Measurements from ENCODE around the gene ZMIZ2. TPM values are rescaled to one million over a fixed set of nuclear protein-coding genes. Genes with fewer than 3 reads are reported as not detected.

Gene ZMIZ2
- total RNA-seq, 4 donors from 2014 or later = 12.4 to 36.0 (median 28.4) TPM

DNA sequence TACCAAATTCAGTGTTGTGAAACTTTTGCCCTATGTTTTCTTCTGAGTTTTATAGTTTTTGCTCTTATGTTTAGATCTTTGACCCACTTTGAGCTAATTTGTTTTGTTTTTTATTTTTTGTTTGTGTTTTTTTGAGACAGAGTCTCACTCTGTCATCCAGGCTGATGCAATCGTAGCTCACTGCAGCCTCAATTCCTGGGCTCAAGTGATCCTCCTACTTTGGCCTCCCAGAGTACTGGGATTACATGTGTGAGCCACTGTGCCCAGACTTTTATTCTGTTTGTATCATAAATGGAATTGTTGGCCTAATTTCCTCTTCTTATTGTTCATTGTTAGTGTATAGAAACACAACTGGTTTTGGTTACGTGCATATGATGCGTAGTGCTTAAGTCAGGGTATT lies 43.2 kb upstream of the ZMIZ2 start:
- DNase-seq (ENCODE audit: extremely low spot score) = no peak
- Histone ChIP-seq H3K9me3 (no peaks in the 10 kb centered on the region), H3K27me3 (no peaks in the 10 kb centered on the region), H3K4me1 (no peaks in the 10 kb centered on the region), H3K27ac (replicated peaks in 1 of 4) (no peak overlapping the region), H3K4me3 (no peak overlapping the region), H3K36me3 (peaks cover 45 to 82% (median 71%) of the 10 kb centered on the region in 4 donors)
- no peak for TF ChIP-seq POLR2A (IDR thresholded peaks at IDR 0.05; ENCODE audit: low read depth)
- TF ChIP-seq EP300 (IDR thresholded peaks at IDR 0.05) = no peak
- TF ChIP-seq, protein P1, sequence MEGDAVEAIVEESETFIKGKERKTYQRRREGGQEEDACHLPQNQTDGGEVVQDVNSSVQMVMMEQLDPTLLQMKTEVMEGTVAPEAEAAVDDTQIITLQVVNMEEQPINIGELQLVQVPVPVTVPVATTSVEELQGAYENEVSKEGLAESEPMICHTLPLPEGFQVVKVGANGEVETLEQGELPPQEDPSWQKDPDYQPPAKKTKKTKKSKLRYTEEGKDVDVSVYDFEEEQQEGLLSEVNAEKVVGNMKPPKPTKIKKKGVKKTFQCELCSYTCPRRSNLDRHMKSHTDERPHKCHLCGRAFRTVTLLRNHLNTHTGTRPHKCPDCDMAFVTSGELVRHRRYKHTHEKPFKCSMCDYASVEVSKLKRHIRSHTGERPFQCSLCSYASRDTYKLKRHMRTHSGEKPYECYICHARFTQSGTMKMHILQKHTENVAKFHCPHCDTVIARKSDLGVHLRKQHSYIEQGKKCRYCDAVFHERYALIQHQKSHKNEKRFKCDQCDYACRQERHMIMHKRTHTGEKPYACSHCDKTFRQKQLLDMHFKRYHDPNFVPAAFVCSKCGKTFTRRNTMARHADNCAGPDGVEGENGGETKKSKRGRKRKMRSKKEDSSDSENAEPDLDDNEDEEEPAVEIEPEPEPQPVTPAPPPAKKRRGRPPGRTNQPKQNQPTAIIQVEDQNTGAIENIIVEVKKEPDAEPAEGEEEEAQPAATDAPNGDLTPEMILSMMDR (IDR thresholded peaks at IDR 0.05) = no peak
- no peak for TF ChIP-seq POLR2AphosphoS5 (IDR thresholded peaks at IDR 0.05)
- WGBS = 92% methylated on average over 3 of the region's 3 CpGs
- intact Hi-C loops (cut with DNase I) = no loop called here

DNA sequence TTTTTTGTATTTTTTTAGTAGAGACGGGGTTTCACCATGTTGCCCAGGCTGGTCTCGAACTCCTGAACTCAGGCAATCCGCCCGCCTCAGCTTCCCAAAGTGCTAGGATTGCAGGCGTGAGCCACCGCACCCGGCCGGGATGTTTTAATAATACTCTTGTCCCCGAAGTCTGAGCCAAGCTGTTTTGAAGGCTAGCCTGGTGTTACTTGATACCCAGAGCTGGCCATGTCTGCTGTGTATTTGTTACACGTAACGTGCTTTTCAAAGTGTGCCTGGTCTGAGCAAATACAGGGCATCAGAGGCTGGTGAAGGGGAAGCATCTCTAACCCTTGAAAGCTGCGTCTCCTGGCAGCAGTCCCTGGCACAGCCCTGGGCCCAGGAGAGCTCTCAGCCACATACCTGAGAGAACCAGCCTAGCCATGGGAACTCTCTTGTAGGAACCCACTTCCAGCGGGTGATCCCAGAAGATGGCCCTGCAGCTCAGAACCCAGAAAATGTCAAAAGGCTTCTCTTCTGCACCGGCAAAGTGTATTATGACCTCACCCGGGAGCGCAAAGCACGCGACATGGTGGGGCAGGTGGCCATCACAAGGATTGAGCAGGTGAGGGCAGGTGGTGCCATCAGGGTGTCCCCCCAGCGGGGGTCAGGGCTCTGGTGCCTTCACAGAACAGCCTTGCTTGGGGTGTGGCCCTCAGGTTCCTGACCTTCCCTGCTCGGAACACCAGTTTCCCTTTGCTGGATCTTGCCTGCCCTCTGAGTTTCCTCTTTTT lies 41.7 kb upstream of the ZMIZ2 start:
- H3K9me3 ChIP-seq = no peaks in the 10 kb centered on the region
- DNase-seq (ENCODE audit: extremely low spot score) = no peak
- TF ChIP-seq, protein P1 (IDR thresholded peaks at IDR 0.05) = no peak
- no peak for TF ChIP-seq EP300 (IDR thresholded peaks at IDR 0.05)
- TF ChIP-seq POLR2A (IDR thresholded peaks at IDR 0.05; ENCODE audit: low read depth) = no peak
- TF ChIP-seq POLR2AphosphoS5 (IDR thresholded peaks at IDR 0.05) = no peak
- no peaks in the 10 kb centered on the region for H3K27me3 ChIP-seq
- intact Hi-C loops (cut with DNase I) = no loop called here
- peaks cover 0 to under 1% (median under 1%) of the 10 kb centered on the region in 4 donors for H3K4me1 ChIP-seq
- H3K27ac ChIP-seq (replicated peaks in 1 of 4) = no peak overlapping the region
- WGBS = 93% methylated on average over 18 of the region's 20 CpGs
- peaks cover 32 to 72% (median 56%) of the 10 kb centered on the region in 4 donors for H3K36me3 ChIP-seq
- H3K4me3 ChIP-seq = no peak overlapping the region

DNA sequence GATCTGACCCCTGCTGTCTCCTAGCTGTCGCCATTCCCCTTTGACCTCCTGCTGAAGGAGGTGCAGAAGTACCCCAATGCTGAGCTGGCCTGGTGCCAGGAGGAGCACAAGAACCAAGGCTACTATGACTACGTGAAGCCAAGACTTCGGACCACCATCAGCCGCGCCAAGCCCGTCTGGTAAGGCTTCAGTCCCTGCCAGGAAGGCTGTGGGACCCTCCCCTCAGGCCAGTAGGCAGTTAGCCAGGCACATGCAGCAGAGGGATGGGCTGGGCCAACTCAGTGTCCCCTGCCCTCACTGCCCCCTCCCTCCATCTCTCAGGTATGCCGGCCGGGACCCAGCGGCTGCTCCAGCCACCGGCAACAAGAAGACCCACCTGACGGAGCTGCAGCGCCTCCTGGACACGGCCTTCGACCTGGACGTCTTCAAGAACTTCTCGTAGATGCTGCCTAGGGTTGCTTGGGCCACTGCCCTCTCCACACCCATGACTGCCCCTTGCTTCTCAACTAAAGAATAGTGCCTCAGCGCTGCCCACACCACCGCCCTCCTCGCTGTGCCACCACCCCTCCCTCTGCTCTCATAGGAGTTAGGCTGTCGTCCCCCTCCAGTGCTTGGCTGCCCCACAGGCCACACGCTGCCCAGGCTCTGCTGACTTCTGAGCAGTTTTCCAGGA lies 41.0 kb upstream of the ZMIZ2 start:
- intact Hi-C loops (cut with DNase I) = no loop called here
- Histone ChIP-seq H3K27me3 (no peaks in the 10 kb centered on the region), H3K9me3 (no peaks in the 10 kb centered on the region), H3K27ac (replicated peaks in 1 of 4) (no peak overlapping the region), H3K4me3 (no peak overlapping the region), H3K36me3 (peaks cover 32 to 65% (median 50%) of the 10 kb centered on the region in 4 donors), H3K4me1 (peaks cover 0 to 6% (median 2%) of the 10 kb centered on the region in 4 donors)
- DNase-seq (ENCODE audit: extremely low spot score) = no peak
- 90% methylated on average over 21 of the region's 21 CpGs for WGBS
- TF ChIP-seq, protein P1 (IDR thresholded peaks at IDR 0.05) = no peak
- TF ChIP-seq POLR2AphosphoS5 (IDR thresholded peaks at IDR 0.05) = peak in 1 of 2 donors; percentile 14

DNA sequence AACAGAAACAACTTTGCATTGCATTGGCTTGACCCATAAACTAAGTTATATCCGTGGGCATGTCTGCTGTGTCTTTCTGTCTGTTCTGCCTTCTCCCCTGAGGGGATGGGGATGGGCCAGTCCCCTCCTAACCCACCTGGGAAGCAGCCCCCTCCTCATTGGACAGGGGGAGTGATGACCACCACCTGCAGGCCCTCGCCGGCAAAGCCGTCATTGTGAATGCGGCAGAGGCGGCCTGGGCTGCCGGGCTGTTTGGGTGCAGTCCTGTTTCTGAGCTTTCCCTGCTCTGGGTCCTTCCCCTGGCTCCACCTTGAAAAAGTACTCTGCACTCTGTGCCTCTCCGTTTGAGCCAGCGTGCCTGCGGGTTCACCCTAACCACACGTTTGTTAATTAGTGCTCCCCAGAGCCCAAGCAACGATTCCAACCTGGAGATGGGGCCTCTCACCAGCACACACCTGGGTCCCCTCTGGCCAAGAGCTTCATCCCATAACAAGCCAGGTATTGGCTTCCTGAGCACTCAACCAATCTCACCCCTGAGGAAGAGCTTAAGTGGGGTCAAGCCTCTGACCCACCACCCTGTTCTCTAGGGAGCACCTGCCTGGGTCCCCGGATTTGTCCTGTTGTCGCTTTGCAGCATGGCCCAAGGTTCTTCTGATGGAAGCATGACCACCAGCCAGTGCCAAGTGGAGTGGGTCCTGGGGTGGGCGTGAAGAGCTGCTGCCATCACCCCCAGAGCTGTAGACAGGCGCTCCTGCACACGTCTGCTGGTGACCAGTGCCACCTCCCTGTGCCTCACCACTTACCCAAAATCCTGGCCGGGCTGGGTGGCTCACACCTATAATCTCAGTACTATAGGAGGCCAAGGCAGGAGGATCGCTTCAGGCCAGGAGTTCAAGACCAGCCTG lies 39.4 kb upstream of the ZMIZ2 start:
- 71% methylated on average over 10 of the region's 19 CpGs for WGBS

More for the DNA sequence above, 39.4 kb upstream of the ZMIZ2 start:
- no peak overlapping the region for H3K27ac ChIP-seq (replicated peaks in 1 of 4)
- H3K27me3 ChIP-seq = no peaks in the 10 kb centered on the region
- H3K9me3 ChIP-seq = no peaks in the 10 kb centered on the region
- H3K4me3 ChIP-seq = no peak overlapping the region
- H3K4me1 ChIP-seq = peaks cover 0 to 6% (median 2%) of the 10 kb centered on the region in 4 donors
- peaks cover 27 to 49% (median 40%) of the 10 kb centered on the region in 4 donors for H3K36me3 ChIP-seq
- TF ChIP-seq EP300 (IDR thresholded peaks at IDR 0.05) = no peak
- TF ChIP-seq, protein P1 (IDR thresholded peaks at IDR 0.05) = no peak
- no peak for TF ChIP-seq POLR2AphosphoS5 (IDR thresholded peaks at IDR 0.05)
- TF ChIP-seq POLR2A (IDR thresholded peaks at IDR 0.05; ENCODE audit: low read depth) = no peak
- intact Hi-C loops (cut with DNase I) = no loop called here
- no peak for DNase-seq (ENCODE audit: extremely low spot score)

Data from esophagus muscularis mucosa (tissue), 4 donors.